HepG2 (cell line): Measurements from ENCODE around the gene RPS8. TPM values are rescaled to one million over a fixed set of nuclear protein-coding genes. Genes with fewer than 3 reads are reported as not detected.
A peak's percentile ranks its signal among the peaks of the same experiment; 100 is the strongest.

Source experiments
- AKNA ChIP-seq: sonication (generic); formaldehyde crosslinking; IDR thresholded peaks from 2 replicates; pipeline ENCODE4 v1.4.0; 2020; ENCODE audit warnings: missing genetic modification reagents, borderline replicate concordance
- ARID4A ChIP-seq: sonication (generic); formaldehyde crosslinking; IDR thresholded peaks from 2 replicates; pipeline ENCODE4 v1.5.0; 2020; ENCODE audit warnings: mild to moderate bottlenecking, missing genetic modification reagents, borderline replicate concordance
- CHD4 ChIP-seq: fragments of 200-600 bp; sonication (generic); IDR thresholded peaks from 2 replicates; pipeline ENCODE4 v1.7.0; 2017; ENCODE audit warnings: mild to moderate bottlenecking, low read length, borderline replicate concordance
- HNF1A ChIP-seq, 2 experiments: sonication (generic) in 1 of 2; formaldehyde crosslinking in 1 of 2; IDR thresholded peaks; 2 replicates each; pipeline versions ENCODE4 v1.4.0 to v1.6.1; 2016 to 2020; ENCODE audit warnings: borderline replicate concordance in 1 of 2, low read depth in 1 of 2, mild to moderate bottlenecking in 1 of 2, missing genetic modification reagents in 1 of 2
- NFKB2 ChIP-seq: sonication (generic); formaldehyde crosslinking; IDR thresholded peaks from 2 replicates; pipeline ENCODE4 v1.4.0; 2020; ENCODE audit warnings: missing genetic modification reagents, borderline replicate concordance
- PAF1 ChIP-seq: IDR thresholded peaks from 2 replicates; pipeline ENCODE4 v1.6.1; 2016; ENCODE audit warnings: missing genetic modification reagents, missing compliant biosample characterization
- SIX4 ChIP-seq: sonication (generic); formaldehyde crosslinking; IDR thresholded peaks from 2 replicates; pipeline ENCODE4 v1.4.0; 2020; ENCODE audit warnings: missing genetic modification reagents
- STAG1 ChIP-seq: sonication (generic); formaldehyde crosslinking; IDR thresholded peaks from 2 replicates; pipeline ENCODE4 v1.4.0; 2020; ENCODE audit warnings: missing genetic modification reagents
- ZBTB33 ChIP-seq: sonication (generic); formaldehyde crosslinking; IDR thresholded peaks from 2 replicates; pipeline ENCODE4 v1.4.0; 2020; ENCODE audit warnings: missing genetic modification reagents
- ZNF17 ChIP-seq: sonication (generic); formaldehyde crosslinking; IDR thresholded peaks from 2 replicates; pipeline ENCODE4 v1.5.0; 2020; ENCODE audit warnings: mild to moderate bottlenecking, missing genetic modification reagents
- ZNF766 ChIP-seq: sonication (generic); formaldehyde crosslinking; IDR thresholded peaks from 2 replicates; pipeline ENCODE4 v1.5.0; 2020; ENCODE audit warnings: missing genetic modification reagents, borderline replicate concordance
- polyA plus RNA-seq, 8 experiments: library from polyadenylated mRNA; depleted of rRNA in 3 of 8; stranded (reverse) in 7 of 8; unstranded in 1 of 8; fragments of >200 nt; fragmentation: Illumina TruSeq in 4 of 8; extraction: Trizol in 4 of 8; gene quantifications; 2 replicates each; pipeline versions ENCODE4 v1.2.1 to v1.2.3, GENCODE V29; 2011 to 2016; ENCODE audit warnings: low read depth in 4 of 8, missing spikeins in 1 of 8, mixed read lengths in 1 of 8; ENCODE audit not compliant: insufficient read depth in 1 of 8
- total RNA-seq, 5 experiments: library from RNA; depleted of rRNA; stranded (reverse); fragments of >200 nt; fragmentation: Illumina TruSeq; extraction: Trizol; gene quantifications; 2 replicates each; pipeline ENCODE4 v1.2.3, GENCODE V29; 2016; ENCODE audit warnings: low read depth in 1 of 5

The RPS8 gene
- total and polyA plus RNA-seq, 2 of the 13 experiments (the other 11 are each of a cell fraction or from before 2014, with no cell fraction given), result 2,628 to 2,822 TPM

GRCh38 chr1:44775078-44775929 lies at the start of gene RPS8 (continued):
- no peak for TF ChIP-seq STAG1 (CRISPR knock-in tag)
- no peak for TF ChIP-seq SIX4 (CRISPR knock-in tag)
- peak; percentile 88 for TF ChIP-seq ZNF766 (CRISPR knock-in tag)
- no peak for TF ChIP-seq PAF1 (CRISPR knock-in tag)
- TF ChIP-seq HNF1A (IDR thresholded peaks at IDR 0.05; ENCODE audit: low read depth), result no peak
- no peak; the same call in 1 of the 2 replicates for TF ChIP-seq HNF1A (CRISPR knock-in tag; IDR thresholded peaks at IDR 0.05; ENCODE audit: borderline replicate concordance)
- peak; percentile 77; the same call in 1 of the 2 replicates for TF ChIP-seq AKNA
- TF ChIP-seq ARID4A (CRISPR knock-in tag), result peak; percentile 92
- TF ChIP-seq ZBTB33 (CRISPR knock-in tag), result peak; percentile 64; the same call in 1 of the 2 replicates
- peak; percentile 90 for TF ChIP-seq NFKB2 (CRISPR knock-in tag)
- peak; percentile 69; the same call in 1 of the 2 replicates for TF ChIP-seq CHD4
- peak; percentile 79; the same call in 1 of the 2 replicates for TF ChIP-seq ZNF17 (CRISPR knock-in tag)
